HG02943 (cell line): ENCODE data around the gene GAS7.

Experiments
- ATAC-seq: cut with Tn5 transposase; IDR thresholded peaks from one replicate; pipeline ENCODE4 v1.9.1; 2021; ENCODE audit warnings: mild to moderate bottlenecking, low read depth, moderate library complexity; ENCODE audit not compliant: unreplicated experiment

GAS7 gene

DNA sequence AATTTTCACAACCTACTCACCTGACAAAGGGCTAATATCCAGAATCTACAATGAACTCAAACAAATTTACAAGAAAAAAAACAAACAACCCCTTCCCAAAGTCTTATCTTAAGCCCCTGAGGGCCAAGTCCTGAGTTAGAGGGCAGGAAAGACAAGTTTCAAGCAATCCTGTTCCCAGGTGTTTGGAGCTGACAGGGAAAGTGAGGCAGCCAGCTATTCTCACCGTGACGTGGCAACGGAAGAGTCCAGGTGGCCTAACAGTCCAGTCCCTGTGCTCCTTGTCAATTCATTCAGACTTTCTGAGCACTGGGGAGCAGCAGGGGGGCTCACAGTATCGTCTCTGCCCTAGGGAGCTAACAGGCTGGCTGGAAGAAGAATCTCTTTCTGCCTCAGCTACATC, 203.6 kb downstream of the GAS7 start:
- ATAC-seq: no peak

- no peak for ATAC-seq
Observed at GRCh38 chr17:9991796-9992195, 206.6 kb downstream of the GAS7 start.

DNA sequence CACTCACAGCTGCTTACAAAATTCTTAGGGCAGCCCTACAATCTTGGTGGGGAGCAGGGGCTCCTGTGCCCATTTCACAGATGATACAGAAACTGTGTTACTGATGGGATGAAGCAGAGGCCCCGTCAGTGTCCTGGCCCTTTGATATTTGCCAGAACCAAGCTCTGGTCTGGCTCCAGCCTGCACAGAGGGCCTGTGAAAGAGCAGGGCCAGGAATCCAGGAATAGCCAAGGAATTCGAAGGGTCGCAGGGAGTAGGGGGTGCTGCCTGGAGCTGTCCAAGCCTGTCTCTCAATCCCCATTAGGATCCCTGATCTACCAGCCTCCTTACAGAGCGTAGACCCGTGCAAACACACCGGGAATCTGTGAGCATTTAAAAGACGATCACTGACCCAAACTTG, 207.1 kb downstream of the GAS7 start:
- ATAC-seq: no peak

- no peak for ATAC-seq
Observed at GRCh38 chr17:9987779-9988585, 210.4 kb downstream of the GAS7 start.

DNA sequence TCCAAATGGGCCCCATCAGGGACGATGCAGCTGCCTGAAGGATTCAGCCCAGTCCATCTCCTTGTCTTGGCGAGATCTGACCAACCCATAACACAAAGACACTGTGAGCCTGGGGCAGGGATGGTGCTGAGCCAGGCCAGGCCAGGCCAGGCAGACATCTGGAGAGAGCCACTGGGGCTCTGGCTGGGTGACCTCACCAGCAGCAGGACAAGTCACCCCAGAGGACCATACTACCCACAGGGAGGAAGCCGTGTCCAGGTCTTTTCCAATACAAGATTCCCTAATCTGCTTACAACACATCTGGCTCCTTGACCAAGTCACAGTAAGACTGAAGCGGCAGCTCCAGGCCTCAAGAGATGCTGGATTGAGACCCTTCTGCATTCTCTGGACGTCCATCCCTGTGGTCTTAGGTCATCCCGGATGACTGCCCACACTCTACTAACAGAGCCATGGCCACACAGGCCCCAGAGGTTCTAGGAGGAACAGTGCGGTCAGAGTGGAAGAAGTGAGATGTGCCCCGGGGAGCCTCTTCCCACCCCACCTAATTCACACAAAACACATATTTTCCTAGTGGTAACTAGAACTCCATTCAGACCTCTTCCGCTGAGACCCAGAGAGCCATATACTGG, 211.5 kb downstream of the GAS7 start:
- no peak for ATAC-seq

- ATAC-seq: no peak
Observed at GRCh38 chr17:9985646-9986045, 212.8 kb downstream of the GAS7 start.

GRCh38 chr17:9984768-9985167, 213.6 kb downstream of the GAS7 start:
- no peak for ATAC-seq

DNA sequence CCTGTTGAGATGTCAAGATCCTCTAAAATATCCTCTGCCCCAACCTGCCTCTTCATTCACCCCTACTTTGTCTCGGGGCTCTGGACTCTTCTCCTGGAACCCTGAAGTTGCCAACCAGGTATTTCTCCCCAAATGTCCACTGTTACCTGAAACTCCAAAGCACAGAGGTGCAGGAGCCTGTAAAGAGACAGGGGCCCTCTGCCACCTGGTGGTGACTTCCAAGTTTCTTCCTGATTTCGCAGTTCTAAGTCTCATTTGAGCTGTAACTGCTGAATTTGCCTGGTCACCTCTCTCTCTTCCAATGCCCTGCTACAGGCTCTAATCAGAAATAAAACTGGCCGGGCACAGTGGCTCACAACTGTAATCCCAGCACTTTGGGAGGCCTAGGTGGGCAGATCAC, 216.2 kb downstream of the GAS7 start:
- no peak for ATAC-seq

DNA sequence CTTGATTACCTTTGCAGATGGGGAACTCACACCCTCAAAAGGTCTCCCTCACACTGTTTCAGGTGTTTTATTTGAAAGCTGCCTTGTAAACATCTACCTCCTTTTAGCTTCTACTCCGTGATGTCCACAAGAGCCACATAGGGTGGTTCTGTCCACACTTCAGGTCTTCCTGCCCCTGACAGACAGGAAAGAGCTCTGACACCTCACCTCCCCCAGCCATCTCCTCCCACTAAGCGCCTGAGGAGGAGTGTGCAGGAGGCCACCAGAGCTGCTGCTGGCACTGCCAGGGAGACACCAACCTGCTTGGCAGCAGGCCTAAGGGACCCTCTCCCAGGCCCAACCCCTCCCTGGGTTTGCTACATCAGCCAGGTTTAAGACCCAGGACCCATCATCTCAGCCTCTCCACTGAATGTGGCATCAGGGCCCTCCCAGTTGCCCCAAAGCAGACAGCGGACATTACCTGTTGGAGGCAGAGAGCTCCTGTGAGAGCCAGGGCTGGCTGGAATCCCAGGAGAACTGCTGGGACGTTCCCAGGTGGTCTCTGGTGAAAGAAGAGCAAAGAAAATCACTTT, 217.0 kb downstream of the GAS7 start:
- no peak for ATAC-seq

- no peak for ATAC-seq
Observed at GRCh38 chr17:9979463-9979995, 218.9 kb downstream of the GAS7 start.

DNA sequence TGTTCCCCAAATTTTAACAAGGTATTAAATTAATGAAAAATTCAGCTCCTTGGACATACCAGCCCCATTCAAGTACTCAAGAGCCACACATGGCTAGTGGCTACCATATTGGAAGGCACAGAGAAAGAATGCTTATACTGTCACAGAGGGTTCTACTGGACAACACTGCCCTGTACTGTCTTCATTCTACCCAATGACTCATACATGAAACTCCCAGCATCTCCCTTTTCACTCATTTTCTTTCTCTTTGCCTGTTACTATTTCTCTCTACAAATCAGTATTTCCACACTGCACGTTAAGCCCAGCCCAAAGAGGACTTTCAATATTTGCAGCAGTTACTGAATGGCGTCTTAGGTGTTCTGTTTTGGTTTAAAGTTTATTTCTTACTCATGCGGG, 221.2 kb downstream of the GAS7 start:
- ATAC-seq: no peak

- no peak for ATAC-seq
Observed at GRCh38 chr17:9976283-9977179, 221.9 kb downstream of the GAS7 start.

DNA sequence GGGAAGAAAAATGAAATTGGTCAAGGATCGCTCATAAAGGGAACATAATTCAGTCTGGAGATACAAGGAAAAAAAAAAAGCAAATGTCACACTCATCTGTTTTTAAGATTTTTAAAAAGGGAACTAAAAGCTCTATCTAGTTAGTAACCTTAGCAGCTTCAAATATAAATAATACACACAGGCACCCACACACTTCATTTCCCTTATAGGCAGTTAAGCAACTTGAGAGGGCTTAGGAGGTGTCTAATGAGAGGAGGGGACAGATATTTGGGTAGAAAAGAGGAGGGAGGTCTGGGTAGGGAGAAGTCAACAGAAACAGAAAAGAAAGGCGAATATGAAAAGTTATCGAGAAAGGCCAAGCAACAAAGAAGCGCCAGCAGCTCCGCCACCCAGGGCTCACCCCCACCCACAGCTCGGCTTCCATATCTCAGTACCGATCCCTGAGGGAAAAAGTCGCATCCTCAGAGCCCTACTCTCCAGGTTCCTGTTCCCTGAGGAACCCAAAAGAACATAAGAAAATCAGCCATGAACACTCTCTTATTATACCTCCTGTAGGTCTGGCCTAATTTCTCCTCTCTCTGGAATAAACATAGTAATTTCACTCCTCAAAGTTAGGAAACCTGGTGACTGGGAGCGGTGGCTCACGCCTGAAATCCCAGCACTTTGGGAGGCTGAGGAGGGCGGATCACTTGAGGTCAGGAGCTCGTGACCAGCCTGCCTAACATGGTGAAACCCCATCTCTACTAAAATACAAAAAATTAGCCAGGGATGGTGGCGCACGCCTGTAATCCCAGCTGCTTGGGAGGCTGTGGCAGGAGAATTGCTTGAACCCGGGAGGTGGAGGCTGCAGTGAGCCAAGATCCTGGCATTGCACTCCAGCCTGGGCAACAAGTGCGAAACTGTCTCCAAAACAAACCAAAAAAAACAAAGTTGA, 223.7 kb downstream of the GAS7 start:
- no peak for ATAC-seq

DNA sequence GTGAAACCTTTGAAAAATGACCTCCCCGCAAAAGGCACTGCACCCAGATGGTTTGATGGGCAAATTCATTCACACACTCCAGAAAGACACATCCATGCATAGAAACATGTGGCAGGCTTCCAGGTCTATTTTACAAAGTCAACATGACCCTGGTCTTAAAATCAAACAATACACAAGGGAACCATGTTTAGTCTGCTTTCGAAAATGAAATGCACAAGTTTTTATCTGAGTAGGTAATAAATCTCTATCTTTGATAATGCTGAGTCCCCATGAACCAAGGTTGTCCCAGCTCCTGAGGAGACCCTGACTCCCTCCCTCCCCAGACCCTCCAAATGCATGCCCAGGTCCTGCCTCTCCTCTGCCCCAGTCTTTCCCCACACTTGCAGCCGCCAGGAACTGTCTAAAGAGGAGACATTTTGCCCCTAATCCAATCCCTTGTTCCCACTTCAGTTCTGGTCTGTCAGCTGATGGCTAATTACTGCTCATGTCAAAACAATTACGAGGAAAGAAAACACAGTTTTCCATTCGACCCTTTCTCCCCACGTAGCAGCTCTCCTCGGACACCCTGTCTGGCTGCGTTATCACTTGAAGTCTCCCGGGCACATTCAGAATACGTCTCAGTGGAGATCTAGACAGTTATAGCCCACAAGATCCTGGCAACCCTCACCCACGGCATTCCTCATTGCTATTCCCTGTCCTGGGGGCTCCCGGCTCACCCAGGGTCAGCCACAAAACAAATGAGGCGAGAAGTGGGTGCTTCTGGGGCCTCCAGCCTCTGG, 224.5 kb downstream of the GAS7 start:
- no peak for ATAC-seq

DNA sequence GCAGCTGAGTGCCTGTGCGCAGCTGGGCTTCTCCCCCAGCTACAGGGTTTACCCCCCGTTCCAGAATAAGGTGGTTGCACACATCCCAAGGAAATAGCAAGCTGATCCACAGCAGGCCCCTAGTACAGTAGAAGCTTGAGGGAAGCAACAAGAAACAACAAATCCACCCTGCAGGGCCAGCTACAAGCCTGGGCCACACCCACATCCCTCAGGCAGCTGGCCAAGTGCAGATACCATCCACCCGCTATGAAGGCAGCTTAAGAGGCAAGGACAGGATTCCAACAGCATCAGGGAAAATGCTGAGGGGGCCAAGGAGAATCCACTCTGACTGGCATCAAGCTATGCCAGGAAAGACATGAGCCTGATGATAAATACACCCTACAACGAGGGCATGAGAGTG, 226.4 kb downstream of the GAS7 start:
- no peak for ATAC-seq

- ATAC-seq: no peak
Observed at GRCh38 chr17:9969301-9969935, 229.0 kb downstream of the GAS7 start.

DNA sequence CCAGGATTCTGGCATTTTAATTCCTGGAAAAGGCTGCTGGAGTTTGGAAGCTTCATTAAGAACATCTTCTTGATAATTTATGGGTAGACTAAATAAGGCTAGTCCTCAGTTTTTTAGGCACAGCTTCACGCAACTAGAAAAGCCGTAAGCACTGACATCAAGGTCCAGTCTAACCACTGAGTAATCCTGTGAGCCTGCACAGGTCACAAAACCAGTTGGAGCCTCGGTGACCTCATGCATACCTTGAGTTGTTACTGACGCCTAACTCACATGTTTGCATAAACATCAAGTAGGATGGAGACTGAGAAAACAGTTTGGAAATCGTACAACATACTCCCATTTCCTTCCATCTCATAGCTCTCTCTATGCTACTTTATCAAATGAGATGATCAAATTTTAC, 229.5 kb downstream of the GAS7 start:
- ATAC-seq: no peak

DNA sequence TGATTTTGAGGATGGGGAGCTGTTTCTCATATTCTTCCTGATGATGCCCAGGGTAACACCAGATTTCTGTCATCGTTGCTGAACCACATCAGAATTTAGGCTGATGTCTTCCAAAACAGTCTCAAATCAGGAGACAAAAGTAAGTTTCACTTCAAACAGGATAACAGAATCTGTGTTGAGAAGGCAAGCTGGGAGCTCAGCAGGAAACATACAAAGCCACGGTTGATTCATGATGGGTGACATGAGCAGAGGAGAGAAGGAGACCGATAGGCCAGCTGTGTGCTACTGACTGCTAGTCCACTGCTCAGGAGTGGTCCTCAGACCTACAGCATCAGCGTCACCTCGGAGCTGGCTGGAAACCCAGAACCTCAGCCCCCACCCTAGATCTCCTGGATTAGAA, 230.4 kb downstream of the GAS7 start:
- no peak for ATAC-seq
